Uterus (tissue), 4 donors: ENCODE results near the gene JAM3. TPM values are rescaled to one million over a fixed set of nuclear protein-coding genes. Genes with fewer than 3 reads are reported as not detected.
A peak's percentile ranks its signal among the peaks of the same experiment; 100 is the strongest.

ENCODE experiments used
- DNase-seq, 2 donors: peaks; one replicate each; pipeline ENCODE4 v3.0.0-alpha.2; 2019 to 2020
- H3K27ac ChIP-seq, 2 donors: fragments of 200-600 bp; sonication (generic); 1 replicate in 1 of 2; 2 replicates in 1 of 2; pipeline ENCODE4 v1.5.1; 2016 to 2018
- H3K27me3 ChIP-seq, 2 donors: fragments of 200-600 bp; sonication (generic); one replicate each; pipeline ENCODE4 v1.5.1; 2018 to 2019; ENCODE audit warnings: control low read depth in 1 of 2
- H3K36me3 ChIP-seq, 2 donors: fragments of 200-600 bp; sonication (generic); one replicate each; pipeline ENCODE4 v1.5.1; 2019; ENCODE audit warnings: control low read depth in 1 of 2
- H3K4me1 ChIP-seq, 2 donors: fragments of 200-600 bp; sonication (generic); one replicate each; pipeline ENCODE4 v1.5.1; 2018 to 2019; ENCODE audit warnings: control low read depth in 1 of 2
- H3K4me3 ChIP-seq, 2 donors: fragments of 200-600 bp; sonication (generic); 1 replicate in 1 of 2; 2 replicates in 1 of 2; pipeline ENCODE4 v1.5.1; 2018 to 2019; ENCODE audit warnings: mild to moderate bottlenecking in 1 of 2
- H3K9me3 ChIP-seq, 2 donors: fragments of 200-600 bp; sonication (generic); one replicate each; pipeline ENCODE4 v1.5.1; 2019; ENCODE audit warnings: control low read depth in 1 of 2
- CTCF ChIP-seq, 4 experiments: fragments of 200-600 bp in 2 of 4; fragments of 450-650 bp in 2 of 4; sonication (generic) in 2 of 4; IDR thresholded peaks; one replicate each; pipeline ENCODE4 v1.5.1; 2016 to 2019; ENCODE audit warnings: antibody characterized with exemption in 4 of 4, mild to moderate bottlenecking in 2 of 4, moderate library complexity in 1 of 4
- POLR2A ChIP-seq, 2 donors: fragments of 450-650 bp; IDR thresholded peaks; one replicate each; pipeline ENCODE4 v1.6.1; 2016; ENCODE audit warnings: antibody characterized with exemption in 2 of 2, mild to moderate bottlenecking in 1 of 2, moderate library complexity in 1 of 2
- intact Hi-C: fragments of 100-400 bp; cut with DNase I; formaldehyde crosslinking; loops from one replicate; pipeline ENCODE4 v1.15.1; 2023; ENCODE audit warnings: low total_unique reads
- total RNA-seq, 4 donors: library from RNA; depleted of rRNA in 3 of 4; stranded (reverse); fragments of >200 nt in 3 of 4; gene quantifications; one replicate each; pipeline versions ENCODE4 v1.1.0 to v1.2.4, GENCODE V29; 2014 to 2023
- donor health status: DM: yes; HTN: yes; CAD: no.

JAM3 gene
- total RNA-seq, 4 donors from 2014 or later, result 51.7 to 86.7 (median 68.1) TPM

DNA sequence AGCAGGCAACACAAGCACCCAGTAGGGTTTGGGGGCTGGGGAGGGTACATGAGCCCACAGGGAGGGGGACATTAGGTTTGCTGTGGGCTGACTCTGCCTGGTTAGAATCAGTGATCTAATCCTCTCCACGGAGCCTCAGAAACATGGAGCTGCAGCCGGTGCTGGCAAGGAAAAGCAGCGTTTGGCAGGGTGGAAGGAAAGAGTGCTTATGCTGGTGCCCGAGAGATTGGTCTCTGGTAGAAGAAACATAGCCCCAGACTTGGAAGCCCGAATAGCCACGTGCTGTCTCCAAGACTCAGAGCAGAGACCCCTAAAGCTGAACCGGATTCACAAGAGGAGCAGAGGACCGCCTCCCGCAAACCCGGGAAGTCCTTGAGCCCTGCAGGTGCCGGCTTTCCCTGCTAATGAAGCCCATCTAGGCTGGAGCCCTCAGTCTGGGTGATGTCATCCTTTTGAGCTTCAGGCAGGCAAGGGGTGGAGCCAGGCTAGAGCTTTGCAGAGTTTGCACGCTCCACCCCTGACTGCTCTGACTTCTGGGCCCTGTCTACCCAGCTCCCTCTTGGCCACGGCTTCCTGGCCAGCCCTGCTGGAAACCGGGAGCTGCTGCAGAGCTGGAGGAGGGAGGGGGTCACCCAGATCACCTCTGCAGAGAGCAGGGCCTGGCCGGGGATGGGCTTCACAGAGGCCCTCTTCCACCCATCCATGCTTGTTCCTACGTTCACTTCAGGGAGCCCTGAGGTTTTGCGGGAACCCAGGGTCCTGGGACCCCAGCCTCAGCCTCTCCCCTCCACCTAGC is 35.0 kb upstream of the JAM3 start:
- H3K36me3 ChIP-seq, result no peaks in the 10 kb centered on the region
- H3K27me3 ChIP-seq, result no peaks in the 10 kb centered on the region
- DNase-seq, result peak; percentile 84 to 91
- TF ChIP-seq CTCF (IDR thresholded peaks at IDR 0.05) (no peak), POLR2A (IDR thresholded peaks at IDR 0.05) (peak; percentile 63 to 90)
- peaks cover 3 to 9% of the 10 kb centered on the region in 2 donors for H3K4me1 ChIP-seq
- no peaks in the 10 kb centered on the region for H3K9me3 ChIP-seq
- peak overlapping the region; percentile 89 to 99 for H3K27ac ChIP-seq
- peak overlapping the region in 1 of 2 donors; percentile 6 for H3K4me3 ChIP-seq
- intact Hi-C loops, result loop anchor here (10.0 kb wide), 1 partner anchor 79 kb away; the partner anchor contains the start of gene IGSF9B

DNA sequence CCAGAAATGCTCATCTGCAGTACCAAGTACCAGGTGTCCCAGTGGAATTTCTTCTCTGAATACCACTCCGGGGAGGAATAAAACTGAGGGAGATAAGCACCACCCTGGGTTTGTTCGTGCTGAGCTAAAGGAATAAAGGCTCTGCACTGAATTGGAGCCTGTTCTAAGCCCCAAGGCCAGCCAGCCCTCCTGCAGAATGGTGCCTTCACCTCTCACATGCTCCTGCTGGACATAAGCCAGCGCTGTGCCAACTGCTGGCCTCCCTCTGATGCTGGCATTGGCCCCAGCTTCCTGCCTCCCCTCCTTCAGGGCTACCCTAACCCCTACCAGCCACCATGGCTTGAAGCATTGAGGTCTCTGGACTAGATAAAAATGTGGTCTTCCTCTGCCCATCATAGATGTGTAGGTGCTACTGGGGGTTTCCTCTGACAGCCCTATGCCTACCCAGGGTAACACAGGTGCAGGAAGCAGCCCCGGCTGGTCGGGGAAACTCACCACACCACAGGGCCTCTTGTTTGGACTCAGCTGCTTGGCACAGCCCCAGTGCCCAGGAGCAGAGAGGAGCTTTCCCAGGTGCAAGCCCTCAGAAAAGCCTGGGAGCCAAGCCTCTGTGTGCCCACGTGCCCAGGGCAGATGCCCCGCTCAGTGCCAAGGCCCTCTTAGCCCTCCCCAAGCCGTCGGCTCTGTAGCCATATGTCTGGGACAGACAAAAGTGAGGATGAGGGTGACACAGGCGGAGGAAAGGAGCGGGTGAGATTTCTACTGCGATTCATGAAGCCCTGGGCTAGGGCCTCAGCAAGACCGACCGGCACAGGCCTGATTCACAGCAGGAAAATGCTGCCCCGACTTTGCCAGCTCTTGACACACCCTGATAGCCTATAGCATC is 34.1 kb upstream of the JAM3 start:
- Histone ChIP-seq H3K36me3 (no peaks in the 10 kb centered on the region), H3K4me3 (no peak overlapping the region), H3K9me3 (no peaks in the 10 kb centered on the region), H3K27me3 (no peaks in the 10 kb centered on the region), H3K4me1 (peaks cover 11 to 18% of the 10 kb centered on the region in 2 donors), H3K27ac (peak overlapping the region; percentile 89 to 99)
- intact Hi-C loops, result loop anchor here (10.0 kb wide), 1 partner anchor 80 kb away; the partner anchor contains the start of gene IGSF9B
- TF ChIP-seq POLR2A (IDR thresholded peaks at IDR 0.05) (no peak), CTCF (IDR thresholded peaks at IDR 0.05) (no peak)
- no peak for DNase-seq

DNA sequence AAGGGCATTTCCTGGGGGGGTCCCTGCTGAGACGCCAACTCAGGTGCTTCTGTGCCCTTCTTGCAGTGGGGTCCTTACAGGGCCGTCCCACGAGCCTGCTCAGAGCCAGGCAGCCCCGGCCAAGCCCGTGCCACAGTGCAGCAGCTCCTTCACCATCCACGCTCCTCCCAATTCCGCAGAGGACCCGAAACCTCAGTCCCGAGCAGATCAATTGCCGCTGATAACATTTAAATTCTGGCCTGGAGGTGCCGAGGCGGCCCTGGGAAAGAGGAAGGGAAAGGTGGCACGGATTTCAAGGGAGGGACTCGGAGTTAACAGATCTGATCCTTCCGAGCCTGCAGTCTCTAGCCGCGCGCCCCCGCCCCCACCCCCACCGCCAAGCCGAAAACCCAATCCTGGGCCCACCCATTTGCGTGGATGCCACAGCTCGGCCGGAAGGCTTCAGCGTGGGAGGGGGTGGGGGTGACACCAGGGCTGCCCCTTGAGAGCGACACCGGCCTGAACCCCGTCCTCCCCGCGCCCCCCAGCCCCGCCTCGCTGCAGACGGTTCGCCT is 32.3 kb upstream of the JAM3 start:
- Histone ChIP-seq H3K4me3 (peak overlapping the region; percentile 41 to 49), H3K27ac (peak overlapping the region; percentile 93 to 99), H3K4me1 (peaks cover 16 to 18% of the 10 kb centered on the region in 2 donors), H3K36me3 (no peaks in the 10 kb centered on the region), H3K9me3 (no peaks in the 10 kb centered on the region), H3K27me3 (no peaks in the 10 kb centered on the region)
- no peak for TF ChIP-seq CTCF (IDR thresholded peaks at IDR 0.05)
- DNase-seq, result no peak
- intact Hi-C loops, result loop anchor here (10.0 kb wide), 1 partner anchor 82 kb away; the partner anchor contains the start of gene IGSF9B

DNA sequence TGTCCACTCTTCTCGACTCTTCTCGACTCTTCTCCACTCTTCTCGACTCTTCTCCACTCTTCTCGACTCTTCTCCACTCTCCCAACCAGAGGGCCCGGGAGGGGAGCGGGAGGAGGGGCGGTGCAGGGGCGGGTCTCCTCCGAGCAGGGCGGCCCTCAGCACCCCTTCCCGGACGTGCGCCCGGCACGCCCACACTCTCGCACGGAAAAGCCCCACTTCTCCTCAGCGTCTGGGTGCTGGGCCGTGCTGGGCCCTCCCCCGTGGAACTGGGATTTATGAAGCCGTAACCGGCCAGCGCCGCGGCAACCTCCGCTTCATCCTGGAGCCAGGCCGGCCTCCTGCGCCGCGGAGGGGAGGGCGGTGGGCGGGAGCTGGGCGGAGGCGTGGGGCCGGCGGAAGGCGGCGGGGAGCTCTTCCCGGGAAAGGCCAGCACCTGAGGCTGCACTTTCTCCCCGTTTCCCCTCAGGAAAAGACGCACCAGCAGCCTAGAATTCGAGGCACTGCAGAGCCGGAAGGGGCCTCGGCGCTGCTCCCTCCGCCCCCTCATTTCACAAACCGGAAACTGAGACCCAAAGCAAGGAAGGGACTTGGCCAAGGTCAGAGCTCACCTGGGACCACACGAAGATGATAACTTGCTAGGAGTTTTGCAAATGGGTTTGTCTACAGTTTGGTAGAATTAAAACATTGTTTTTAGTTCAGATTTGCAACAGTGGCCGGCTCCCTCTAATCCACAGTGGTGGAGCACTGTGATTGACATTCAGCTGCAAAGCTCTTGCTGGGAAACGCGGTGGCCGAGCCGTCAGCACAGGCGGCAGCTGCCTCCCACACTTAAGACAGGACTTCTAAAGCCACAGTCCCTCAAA is 31.6 kb upstream of the JAM3 start:
- intact Hi-C loops, result loop anchor here (10.0 kb wide), 1 partner anchor 82 kb away; the partner anchor contains the start of gene IGSF9B
- H3K9me3 ChIP-seq, result no peaks in the 10 kb centered on the region
- H3K4me3 ChIP-seq, result peak overlapping the region; percentile 41 to 49
- TF ChIP-seq POLR2A (IDR thresholded peaks at IDR 0.05), result peak; percentile 46 to 49
- no peak for TF ChIP-seq CTCF (IDR thresholded peaks at IDR 0.05)
- H3K27ac ChIP-seq, result peak overlapping the region; percentile 93 to 99
- peaks cover 16 to 18% of the 10 kb centered on the region in 2 donors for H3K4me1 ChIP-seq
- H3K36me3 ChIP-seq, result no peaks in the 10 kb centered on the region
- DNase-seq, result peak; percentile 90 to 91
- no peaks in the 10 kb centered on the region for H3K27me3 ChIP-seq
